HepG2 (cell line): ENCODE data around the gene MIB1.

Experiments
- BRCA1 ChIP-seq: sonication (generic); formaldehyde crosslinking; IDR thresholded peaks from 2 replicates; pipeline ENCODE4 v1.4.0; 2020; ENCODE audit warnings: missing genetic modification reagents
- EZH2 ChIP-seq: conservative IDR thresholded peaks from 2 replicates; pipeline ENCODE4 v1.6.1; 2012; ENCODE audit warnings: mild to moderate bottlenecking, low read depth, low read length, moderate library complexity
- POLR2AphosphoS5 ChIP-seq: IDR thresholded peaks from 2 replicates; pipeline ENCODE4 v1.6.1; 2012; ENCODE audit warnings: low read depth, low read length
- ZNF766 ChIP-seq: sonication (generic); formaldehyde crosslinking; IDR thresholded peaks from 2 replicates; pipeline ENCODE4 v1.5.0; 2020; ENCODE audit warnings: missing genetic modification reagents, borderline replicate concordance
- TF ChIP-seq, protein P1 (sequence below): sonication (generic); formaldehyde crosslinking; IDR thresholded peaks from 2 replicates; pipeline ENCODE4 v1.8.1; 2023; ENCODE audit warnings: missing genetic modification reagents, inconsistent platforms, borderline replicate concordance

DNA sequence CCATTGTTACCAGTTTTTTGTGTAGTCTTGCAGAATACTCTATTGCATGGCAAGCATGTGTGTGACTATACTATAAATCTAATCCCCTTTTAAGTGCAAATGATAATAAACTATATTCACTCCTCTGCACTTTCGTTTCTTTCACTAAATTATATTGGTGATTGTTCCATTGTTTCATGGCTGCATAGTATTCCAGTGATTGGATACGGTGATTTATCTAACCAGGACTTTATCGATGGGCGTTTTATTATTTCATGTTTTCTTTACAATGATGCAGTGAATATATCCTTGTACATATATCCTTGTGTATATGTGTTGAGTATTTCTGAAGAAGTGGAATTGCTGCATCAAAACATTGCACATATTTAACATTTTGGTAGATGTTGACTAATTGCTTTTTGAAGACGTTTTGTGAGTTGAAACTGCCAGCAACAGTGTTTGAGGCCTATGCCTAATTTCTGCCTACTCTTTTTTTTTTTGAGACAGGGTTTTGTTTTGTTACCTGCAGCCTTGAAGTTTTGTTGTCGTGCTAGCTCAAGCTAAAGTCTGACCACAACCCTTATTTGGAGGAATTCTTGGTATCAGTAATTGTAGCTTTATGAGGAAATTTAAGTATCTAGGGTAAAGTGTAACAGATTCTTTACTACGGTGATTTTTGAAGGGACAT, 2.7 kb downstream of the MIB1 start:
- TF ChIP-seq POLR2AphosphoS5 (no peak), EZH2 (no peak), ZNF766 (no peak), BRCA1 (CRISPR knock-in tag) (no peak)
- TF ChIP-seq, protein P1, sequence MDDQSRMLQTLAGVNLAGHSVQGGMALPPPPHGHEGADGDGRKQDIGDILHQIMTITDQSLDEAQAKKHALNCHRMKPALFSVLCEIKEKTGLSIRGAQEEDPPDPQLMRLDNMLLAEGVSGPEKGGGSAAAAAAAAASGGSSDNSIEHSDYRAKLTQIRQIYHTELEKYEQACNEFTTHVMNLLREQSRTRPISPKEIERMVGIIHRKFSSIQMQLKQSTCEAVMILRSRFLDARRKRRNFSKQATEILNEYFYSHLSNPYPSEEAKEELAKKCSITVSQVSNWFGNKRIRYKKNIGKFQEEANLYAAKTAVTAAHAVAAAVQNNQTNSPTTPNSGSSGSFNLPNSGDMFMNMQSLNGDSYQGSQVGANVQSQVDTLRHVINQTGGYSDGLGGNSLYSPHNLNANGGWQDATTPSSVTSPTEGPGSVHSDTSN (CRISPR knock-in tag), result no peak
